SJSA1 (cell line): Measurements from ENCODE around the gene SHC4. TPM values are rescaled to one million over a fixed set of nuclear protein-coding genes. Genes with fewer than 3 reads are reported as not detected.
"Not testable (repeated sequence)": the region's sequence is repeated elsewhere in the genome, so short reads cannot be mapped to it uniquely, and the experiment has no call there.

Source experiments
- DNase-seq, 2 experiments: peaks; one replicate each; pipeline ENCODE4 v3.0.0-alpha.2; 2015 to 2020; ENCODE audit warnings: low spot score in 2 of 2, low read depth in 1 of 2
- H3K27ac ChIP-seq: fragments of 250-450 bp; sonication (Bioruptor Pico); 2 replicates; pipeline ENCODE4 v1.5.1; 2020; ENCODE audit warnings: mild to moderate bottlenecking, moderate library complexity
- H3K27me3 ChIP-seq: fragments of 250-450 bp; sonication (Bioruptor Pico); replicated peaks from 2 replicates; pipeline ENCODE4 v1.5.1; 2020; ENCODE audit warnings: mild to moderate bottlenecking, moderate library complexity
- H3K36me3 ChIP-seq: fragments of 250-450 bp; sonication (Bioruptor Pico); 2 replicates; pipeline ENCODE4 v1.5.1; 2020; ENCODE audit warnings: mild to moderate bottlenecking
- H3K4me1 ChIP-seq: fragments of 250-450 bp; sonication (Bioruptor Pico); replicated peaks from 2 replicates; pipeline ENCODE4 v1.6.1; 2021; ENCODE audit warnings: mild to moderate bottlenecking
- H3K4me3 ChIP-seq: fragments of 250-450 bp; sonication (Bioruptor Pico); 2 replicates; pipeline ENCODE4 v1.5.1; 2020; ENCODE audit warnings: mild to moderate bottlenecking
- H3K9me3 ChIP-seq: fragments of 250-450 bp; sonication (Bioruptor Pico); replicated peaks from 2 replicates; pipeline ENCODE4 v1.5.1; 2020; ENCODE audit warnings: mild to moderate bottlenecking
- total RNA-seq: library from RNA; depleted of rRNA; stranded (reverse); fragments of >200 nt; shearing (Covaris generic); gene quantifications from 2 replicates; pipeline ENCODE4 v1.2.3, GENCODE V29; 2014

The SHC4 gene
- total RNA-seq, 1 experiment from 2014 or later = 2.9 TPM

GRCh38 chr15:48929661-48930060, 34.1 kb downstream of the SHC4 start:
- Histone ChIP-seq H3K36me3 (no peaks in the 10 kb centered on the region), H3K27ac (no peak overlapping the region), H3K4me1 (peaks cover 27% of the 10 kb centered on the region), H3K27me3 (no peaks in the 10 kb centered on the region), H3K4me3 (no peak overlapping the region), H3K9me3 (no peaks in the 10 kb centered on the region)
- no peak for DNase-seq

DNA sequence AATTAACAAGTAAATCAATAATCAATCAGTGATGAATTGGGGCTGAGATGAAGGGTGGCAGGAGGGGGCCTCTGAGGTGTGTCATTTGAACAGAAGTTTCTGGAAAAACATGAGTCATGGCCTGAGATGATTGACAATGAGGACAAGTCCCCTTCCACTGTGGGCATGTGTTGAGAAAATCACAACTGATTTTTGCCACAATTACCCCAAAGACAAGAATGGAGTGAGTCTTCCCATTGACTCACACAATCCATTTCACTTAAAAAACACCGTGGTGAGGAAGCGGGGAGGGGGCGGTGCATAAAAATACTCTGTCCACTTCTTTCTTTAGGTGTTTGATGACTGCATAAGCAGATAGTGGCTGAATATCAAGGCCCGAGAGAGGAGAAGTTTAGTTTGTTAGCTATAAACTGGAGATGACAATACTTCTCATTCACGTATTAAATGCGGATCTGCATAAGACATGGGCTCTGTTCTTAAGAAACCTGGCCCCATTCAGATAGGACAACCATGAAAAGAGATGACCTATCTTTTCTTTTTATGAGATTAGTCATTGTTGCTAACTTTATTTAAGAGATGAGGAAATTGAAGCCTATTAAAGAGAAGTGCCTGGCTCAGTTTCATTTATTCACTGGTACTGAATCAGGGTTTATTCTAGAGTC, 34.7 kb downstream of the SHC4 start:
- Histone ChIP-seq H3K4me1 (peaks cover 27% of the 10 kb centered on the region), H3K4me3 (no peak overlapping the region), H3K36me3 (no peaks in the 10 kb centered on the region), H3K27ac (no peak overlapping the region), H3K27me3 (no peaks in the 10 kb centered on the region), H3K9me3 (no peaks in the 10 kb centered on the region)
- DNase-seq = peak in 1 of 2 experiments; percentile 19

DNA sequence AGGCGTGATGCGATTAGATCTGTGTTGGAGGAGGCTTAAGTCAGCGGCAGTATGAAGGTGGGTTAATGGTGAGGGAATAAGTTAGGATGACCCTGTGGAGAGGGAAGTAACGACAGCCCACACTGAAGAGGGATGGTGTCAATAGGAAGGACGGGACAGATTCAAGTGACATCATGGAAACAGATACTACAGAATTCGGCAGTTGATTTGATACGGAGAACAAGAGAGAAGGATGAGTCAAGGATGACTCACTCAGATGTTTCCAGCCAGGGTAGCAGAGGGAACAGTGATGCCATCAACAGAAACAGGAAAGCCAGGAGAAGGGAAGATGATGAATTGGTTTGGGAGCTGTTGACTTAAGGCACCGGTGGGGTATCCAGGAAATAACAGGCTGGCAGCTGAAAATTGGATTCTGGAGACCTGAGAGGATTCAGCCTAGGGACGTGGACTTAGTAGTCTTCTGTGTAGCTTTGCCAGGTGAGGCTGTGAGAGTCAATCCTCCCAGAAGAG, 38.0 kb downstream of the SHC4 start:
- no peak overlapping the region for H3K4me3 ChIP-seq
- H3K9me3 ChIP-seq = no peaks in the 10 kb centered on the region
- H3K27me3 ChIP-seq = no peaks in the 10 kb centered on the region
- DNase-seq = peak; percentile 77 to 87
- H3K36me3 ChIP-seq = no peaks in the 10 kb centered on the region
- peaks cover 27% of the 10 kb centered on the region for H3K4me1 ChIP-seq
- peak overlapping the region; percentile 79 for H3K27ac ChIP-seq

DNA sequence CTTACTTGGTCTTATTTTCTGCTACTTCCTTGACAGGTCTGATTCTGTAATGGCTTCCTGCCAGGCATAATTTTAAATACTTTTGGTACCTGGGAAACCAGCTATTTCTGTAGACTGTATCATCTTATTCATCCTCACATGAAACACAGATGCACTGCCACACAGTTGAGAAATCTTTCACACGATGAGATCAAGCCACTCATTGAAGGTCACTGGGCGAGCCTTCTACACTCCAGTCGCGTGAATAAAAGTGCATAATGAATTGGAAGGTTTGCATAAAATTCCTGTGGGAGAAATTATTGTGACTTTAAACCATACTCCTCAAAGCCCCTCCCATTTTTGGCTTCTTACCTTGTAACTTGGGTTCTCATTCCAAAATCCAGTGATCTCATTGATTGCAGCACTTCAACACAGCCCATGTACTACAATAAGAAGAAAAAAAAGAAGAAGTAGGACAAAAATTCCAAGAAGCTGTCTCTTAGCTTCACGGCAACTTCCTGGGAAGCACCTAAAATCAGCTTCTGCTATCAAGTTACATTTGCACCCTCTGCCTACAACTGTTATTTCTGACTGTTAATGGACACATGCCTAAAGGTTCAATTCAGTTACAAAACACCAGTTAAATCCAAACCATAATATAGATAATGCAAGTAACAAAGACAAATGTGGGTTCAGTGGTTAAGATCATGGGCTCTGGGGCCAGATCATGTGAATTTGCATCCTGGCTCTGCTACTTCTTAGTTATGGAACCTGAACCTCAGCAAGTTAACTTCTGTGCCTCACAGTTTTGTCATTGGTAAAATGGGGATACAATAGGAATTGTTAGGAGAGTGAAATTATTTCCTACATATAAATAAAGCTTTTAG, 39.0 kb downstream of the SHC4 start:
- H3K27me3 ChIP-seq = no peaks in the 10 kb centered on the region
- no peak for DNase-seq
- H3K4me1 ChIP-seq = peaks cover 27% of the 10 kb centered on the region
- H3K36me3 ChIP-seq = no peaks in the 10 kb centered on the region
- H3K4me3 ChIP-seq = no peak overlapping the region
- peak overlapping the region; percentile 79; the same call in 1 of the 2 replicates for H3K27ac ChIP-seq
- no peaks in the 10 kb centered on the region for H3K9me3 ChIP-seq

- Histone ChIP-seq H3K27ac (no peak overlapping the region), H3K36me3 (no peaks in the 10 kb centered on the region), H3K9me3 (no peaks in the 10 kb centered on the region), H3K4me3 (no peak overlapping the region), H3K4me1 (peaks cover 17% of the 10 kb centered on the region), H3K27me3 (no peaks in the 10 kb centered on the region)
- DNase-seq = no peak
Observed at GRCh38 chr15:48922046-48922445, 41.7 kb downstream of the SHC4 start.

DNA sequence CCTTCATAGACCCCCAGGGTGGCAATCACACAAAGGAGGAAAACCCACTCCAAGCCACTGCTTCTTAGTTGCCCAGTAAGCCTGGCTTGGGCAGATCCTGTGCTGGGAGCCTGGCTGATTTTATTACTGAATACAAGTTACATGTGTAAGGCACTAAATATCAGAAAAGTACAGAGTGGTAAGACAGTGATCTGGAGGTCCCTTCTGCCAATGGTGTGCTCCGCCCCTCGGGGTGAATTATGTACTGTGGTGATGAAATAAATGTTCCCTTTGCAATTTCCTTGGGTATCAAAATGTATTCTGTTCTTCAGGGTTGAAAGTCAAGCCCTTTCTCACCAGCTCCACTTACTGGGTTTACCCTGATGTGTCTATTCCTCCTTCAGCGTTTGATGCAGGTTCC, 47.0 kb downstream of the SHC4 start:
- no peaks in the 10 kb centered on the region for H3K36me3 ChIP-seq
- H3K27ac ChIP-seq = no peak overlapping the region
- no peaks in the 10 kb centered on the region for H3K4me1 ChIP-seq
- no peaks in the 10 kb centered on the region for H3K9me3 ChIP-seq
- H3K4me3 ChIP-seq = no peak overlapping the region
- H3K27me3 ChIP-seq = no peaks in the 10 kb centered on the region
- DNase-seq = no peak

GRCh38 chr15:48915861-48916260, 47.9 kb downstream of the SHC4 start:
- no peaks in the 10 kb centered on the region for H3K9me3 ChIP-seq
- H3K36me3 ChIP-seq = no peaks in the 10 kb centered on the region
- no peaks in the 10 kb centered on the region for H3K27me3 ChIP-seq
- H3K4me1 ChIP-seq = no peaks in the 10 kb centered on the region
- H3K27ac ChIP-seq = no peak overlapping the region
- H3K4me3 ChIP-seq = no peak overlapping the region
- no peak for DNase-seq

GRCh38 chr15:48914717-48915116, 49.0 kb downstream of the SHC4 start:
- no peaks in the 10 kb centered on the region for H3K27me3 ChIP-seq
- no peaks in the 10 kb centered on the region for H3K4me1 ChIP-seq
- H3K36me3 ChIP-seq = no peaks in the 10 kb centered on the region
- DNase-seq = no peak
- H3K9me3 ChIP-seq = no peaks in the 10 kb centered on the region
- no peak overlapping the region for H3K4me3 ChIP-seq
- H3K27ac ChIP-seq = no peak overlapping the region

DNA sequence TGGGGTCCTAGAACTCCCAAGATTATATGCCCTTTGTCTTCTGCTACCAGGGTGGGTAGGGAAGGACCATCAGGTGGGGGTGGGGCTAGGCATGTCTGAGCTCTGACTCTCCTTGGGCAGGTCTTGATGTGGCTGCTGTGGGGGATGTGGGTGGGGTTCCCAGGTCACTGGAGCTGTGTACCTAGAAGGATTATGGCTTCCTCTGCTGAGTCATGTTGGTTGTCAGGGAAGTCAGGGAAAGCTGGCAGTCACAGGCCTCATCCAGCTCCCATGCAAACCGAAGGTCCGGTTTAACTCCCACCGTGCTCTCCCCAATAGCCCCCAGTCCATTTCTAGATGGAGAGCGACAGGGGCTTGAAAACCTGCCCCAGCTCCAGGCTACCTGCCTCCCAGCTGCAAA, 50.6 kb downstream of the SHC4 start:
- H3K36me3 ChIP-seq = no peaks in the 10 kb centered on the region
- no peaks in the 10 kb centered on the region for H3K4me1 ChIP-seq
- no peaks in the 10 kb centered on the region for H3K27me3 ChIP-seq
- H3K9me3 ChIP-seq = no peaks in the 10 kb centered on the region
- no peak overlapping the region for H3K4me3 ChIP-seq
- no peak for DNase-seq
- no peak overlapping the region for H3K27ac ChIP-seq

GRCh38 chr15:48910554-48910953, 53.2 kb downstream of the SHC4 start:
- not testable (repeated sequence) for H3K36me3 ChIP-seq, DNase-seq, H3K27ac ChIP-seq, H3K4me3 ChIP-seq, H3K27me3 ChIP-seq, H3K9me3 ChIP-seq, H3K4me1 ChIP-seq

DNA sequence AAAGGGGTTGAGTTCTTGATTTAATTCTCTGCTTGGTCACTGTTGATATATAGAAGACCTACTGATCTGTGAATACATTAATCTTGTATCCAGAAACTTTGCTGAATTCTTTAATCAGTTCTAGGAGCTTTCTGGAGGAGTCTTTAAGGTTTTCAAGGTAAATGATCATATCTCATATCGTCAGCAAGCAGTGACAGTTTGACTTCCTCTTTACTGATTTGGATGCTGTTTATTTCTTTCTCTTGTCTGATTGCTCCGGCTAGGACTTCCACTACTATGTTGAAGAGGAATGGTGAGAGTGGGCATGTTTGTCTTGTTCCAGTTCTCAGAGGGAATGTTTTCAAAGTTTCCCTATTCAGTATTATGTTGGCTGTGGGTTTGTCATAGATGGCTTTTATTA, 54.4 kb downstream of the SHC4 start:
- not testable (repeated sequence) for DNase-seq, H3K4me3 ChIP-seq, H3K27ac ChIP-seq, H3K36me3 ChIP-seq, H3K9me3 ChIP-seq, H3K4me1 ChIP-seq, H3K27me3 ChIP-seq

GRCh38 chr15:48905847-48906246, 57.9 kb downstream of the SHC4 start:
- no peak for DNase-seq
- no peaks in the 10 kb centered on the region for H3K9me3 ChIP-seq

GRCh38 chr15:48905216-48905615, 58.5 kb downstream of the SHC4 start:
- Histone ChIP-seq H3K9me3 (no peaks in the 10 kb centered on the region), H3K4me3 (no peak overlapping the region), H3K27ac (no peak overlapping the region), H3K4me1 (no peaks in the 10 kb centered on the region), H3K27me3 (no peaks in the 10 kb centered on the region), H3K36me3 (no peaks in the 10 kb centered on the region)
- DNase-seq = no peak

More at GRCh38 chr15:48905847-48906246, 57.9 kb downstream of the SHC4 start:
- Histone ChIP-seq H3K36me3 (no peaks in the 10 kb centered on the region), H3K4me1 (no peaks in the 10 kb centered on the region), H3K27me3 (no peaks in the 10 kb centered on the region), H3K27ac (no peak overlapping the region), H3K4me3 (no peak overlapping the region)

DNA sequence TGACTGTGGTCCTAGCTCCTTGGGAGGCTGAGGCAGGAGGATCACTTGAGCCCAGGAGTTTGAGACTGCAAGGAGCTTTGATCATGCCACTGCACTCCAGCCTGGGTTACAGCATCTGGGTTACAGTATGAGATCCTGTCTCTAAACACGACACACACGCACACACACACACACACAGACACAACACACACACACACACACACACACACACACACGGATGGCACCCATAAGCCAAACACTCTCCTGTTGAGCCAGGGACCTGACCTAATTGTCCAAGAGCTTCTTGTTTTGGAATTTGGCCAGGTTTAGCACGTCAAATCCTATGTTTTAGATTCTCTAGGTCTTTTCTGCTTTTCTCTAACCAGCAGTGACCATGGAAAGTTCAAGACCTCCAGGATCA, 59.0 kb downstream of the SHC4 start:
- H3K4me3 ChIP-seq = no peak overlapping the region
- H3K4me1 ChIP-seq = no peaks in the 10 kb centered on the region
- no peaks in the 10 kb centered on the region for H3K9me3 ChIP-seq
- H3K27me3 ChIP-seq = no peaks in the 10 kb centered on the region
- no peak for DNase-seq
- H3K27ac ChIP-seq = no peak overlapping the region
- no peaks in the 10 kb centered on the region for H3K36me3 ChIP-seq
